ENCODE results near the gene WEE1. TPM values are rescaled to one million over a fixed set of nuclear protein-coding genes. Genes with fewer than 3 reads are reported as not detected.

WEE1 gene
- total RNA-seq, 1 experiment from 2014 or later = 67.9 TPM

GRCh38 chr11:9566561-9567063, 6.9 kb upstream of the WEE1 start:
- DNase-seq (ENCODE audit: low read depth, low spot score) (no peak), ATAC-seq (no peak)
- Histone ChIP-seq H3K4me3 (ENCODE audit: low read depth in 2 of 2, low read length in 2 of 2) (peak overlapping the region in 1 of 2 experiments; percentile 7; a peak in 1 of 4 replicates), H3K27ac (ENCODE audit: low read length) (peak overlapping the region; percentile 87), H3K9me3 (ENCODE audit: control insufficient read depth, insufficient read depth, low read depth, low read length) (peaks cover 3% of the 10 kb centered on the region; the same call in 1 of the 2 replicates), H3K4me1 (ENCODE audit: control insufficient read depth, insufficient read depth, low read length) (peaks cover 69% of the 10 kb centered on the region), H3K36me3 (ENCODE audit: control insufficient read depth, insufficient read depth, low read length) (no peaks in the 10 kb centered on the region), H3K27me3 (ENCODE audit: control insufficient read depth, insufficient read depth, low read length) (no peaks in the 10 kb centered on the region)
- intact Hi-C loops (cut with micrococcal nuclease; ENCODE audit: unreplicated experiment) (loop anchor here (5.0 kb wide), 1 partner anchor 104 kb away; the partner anchor contains the start of gene ZNF143), in situ Hi-C loops (cut with HindIII; ENCODE audit: low pct_unique_long_range_greater_than_20kb, low sequenced_read_pairs) (no loop called here)
- TF ChIP-seq SIN3A (IDR thresholded peaks at IDR 0.05; ENCODE audit: borderline replicate concordance, insufficient read depth, low read depth, low read length) (no peak), REST (IDR thresholded peaks at IDR 0.05; ENCODE audit: insufficient read depth in 1 of 2, low read depth in 2 of 2, low read length in 1 of 2) (no peak), TCF7L2 (IDR thresholded peaks at IDR 0.05; ENCODE audit: low read depth, low read length) (no peak), POLR2AphosphoS5 (IDR thresholded peaks at IDR 0.05; ENCODE audit: low read depth, low read length) (no peak), CTCF (IDR thresholded peaks at IDR 0.05) (no peak)
- CTCF ChIA-PET = no interaction called here
- POLR2A ChIA-PET = interaction anchor here (0.7 to 1.9 kb wide), 3 partner anchors 31 to 106 kb away, joined by 4 to 9 read pairs (median 5); partner anchors contain the start of gene ZNF143
- TSS peak; percentile 95 for BruUV-seq (replicated peaks)

GRCh38 chr11:9567401-9567800, 6.1 kb upstream of the WEE1 start:
- H3K27ac ChIP-seq (ENCODE audit: low read length) = peak overlapping the region; percentile 87; the same call in 1 of the 2 replicates
- peaks cover 72% of the 10 kb centered on the region for H3K4me1 ChIP-seq (ENCODE audit: control insufficient read depth, insufficient read depth, low read length)
- H3K36me3 ChIP-seq (ENCODE audit: control insufficient read depth, insufficient read depth, low read length) = no peaks in the 10 kb centered on the region
- H3K9me3 ChIP-seq (ENCODE audit: control insufficient read depth, insufficient read depth, low read depth, low read length) = no peaks in the 10 kb centered on the region
- no TSS peak for BruUV-seq (replicated peaks)
- POLR2A ChIA-PET = interaction anchor here (0.6 kb wide), 2 partner anchors 53 to 131 kb away, joined by 3 to 6 read pairs; no protein-coding TSS in a partner anchor
- no peak overlapping the region for H3K4me3 ChIP-seq (ENCODE audit: low read depth in 2 of 2, low read length in 2 of 2)
- in situ Hi-C loops (cut with HindIII; ENCODE audit: low pct_unique_long_range_greater_than_20kb, low sequenced_read_pairs) (no loop called here), intact Hi-C loops (cut with micrococcal nuclease; ENCODE audit: unreplicated experiment) (loop anchor here (5.0 kb wide), 1 partner anchor 105 kb away; the partner anchor contains the start of gene ZNF143)
- TF ChIP-seq SIN3A (IDR thresholded peaks at IDR 0.05; ENCODE audit: borderline replicate concordance, insufficient read depth, low read depth, low read length) (no peak), REST (IDR thresholded peaks at IDR 0.05; ENCODE audit: insufficient read depth in 1 of 2, low read depth in 2 of 2, low read length in 1 of 2) (no peak), POLR2AphosphoS5 (IDR thresholded peaks at IDR 0.05; ENCODE audit: low read depth, low read length) (no peak), CTCF (IDR thresholded peaks at IDR 0.05) (no peak), TCF7L2 (IDR thresholded peaks at IDR 0.05; ENCODE audit: low read depth, low read length) (no peak)
- H3K27me3 ChIP-seq (ENCODE audit: control insufficient read depth, insufficient read depth, low read length) = no peaks in the 10 kb centered on the region
- CTCF ChIA-PET = no interaction called here
- no peak for DNase-seq (ENCODE audit: low read depth, low spot score)
- no peak for ATAC-seq
